ENCODE data around the gene SMCO4.
"Not testable (repeated sequence)": the region's sequence is repeated elsewhere in the genome, so short reads cannot be mapped to it uniquely, and the experiment has no call there.

Gene SMCO4

GRCh38 chr11:93474123-93474522, 69.1 kb downstream of the SMCO4 start:
- H3K27me3 ChIP-seq: no peaks in the 10 kb centered on the region
- H3K36me3 ChIP-seq: peaks cover 5% of the 10 kb centered on the region
- H3K9me3 ChIP-seq: no peaks in the 10 kb centered on the region
- no peak overlapping the region for H3K4me3 ChIP-seq (ENCODE audit: low read depth in 1 of 2, low read length in 1 of 2)
- H3K4me1 ChIP-seq (ENCODE audit: control insufficient read depth in 1 of 2, insufficient read depth in 1 of 2, low read depth in 1 of 2, low read length in 1 of 2): no peaks in the 10 kb centered on the region
- TF ChIP-seq, protein P1, sequence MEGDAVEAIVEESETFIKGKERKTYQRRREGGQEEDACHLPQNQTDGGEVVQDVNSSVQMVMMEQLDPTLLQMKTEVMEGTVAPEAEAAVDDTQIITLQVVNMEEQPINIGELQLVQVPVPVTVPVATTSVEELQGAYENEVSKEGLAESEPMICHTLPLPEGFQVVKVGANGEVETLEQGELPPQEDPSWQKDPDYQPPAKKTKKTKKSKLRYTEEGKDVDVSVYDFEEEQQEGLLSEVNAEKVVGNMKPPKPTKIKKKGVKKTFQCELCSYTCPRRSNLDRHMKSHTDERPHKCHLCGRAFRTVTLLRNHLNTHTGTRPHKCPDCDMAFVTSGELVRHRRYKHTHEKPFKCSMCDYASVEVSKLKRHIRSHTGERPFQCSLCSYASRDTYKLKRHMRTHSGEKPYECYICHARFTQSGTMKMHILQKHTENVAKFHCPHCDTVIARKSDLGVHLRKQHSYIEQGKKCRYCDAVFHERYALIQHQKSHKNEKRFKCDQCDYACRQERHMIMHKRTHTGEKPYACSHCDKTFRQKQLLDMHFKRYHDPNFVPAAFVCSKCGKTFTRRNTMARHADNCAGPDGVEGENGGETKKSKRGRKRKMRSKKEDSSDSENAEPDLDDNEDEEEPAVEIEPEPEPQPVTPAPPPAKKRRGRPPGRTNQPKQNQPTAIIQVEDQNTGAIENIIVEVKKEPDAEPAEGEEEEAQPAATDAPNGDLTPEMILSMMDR (IDR thresholded peaks at IDR 0.05): no peak
- no peak overlapping the region for H3K27ac ChIP-seq

DNA sequence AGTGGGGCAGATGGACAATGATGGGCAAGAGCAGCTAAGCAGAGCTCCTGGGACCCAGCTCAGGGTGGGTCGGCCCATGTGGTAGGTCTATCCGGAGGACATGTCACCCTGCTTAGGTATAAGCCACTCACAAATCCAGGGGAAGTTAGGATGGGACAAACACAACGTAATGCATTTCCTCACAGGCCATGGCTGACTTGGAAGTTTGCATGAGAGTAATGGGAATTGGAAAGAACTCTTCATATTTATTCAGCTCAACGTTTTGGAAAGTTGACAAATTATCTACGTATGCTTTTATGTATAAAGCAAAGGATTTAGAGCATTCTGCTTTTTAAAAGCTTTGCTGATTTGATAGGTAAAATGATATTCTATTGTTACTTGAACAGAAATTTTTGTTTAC, 74.9 kb downstream of the SMCO4 start:
- no peaks in the 10 kb centered on the region for H3K36me3 ChIP-seq
- no peak overlapping the region for H3K4me3 ChIP-seq (ENCODE audit: low read depth in 1 of 2, low read length in 1 of 2)
- H3K9me3 ChIP-seq: no peaks in the 10 kb centered on the region
- H3K27me3 ChIP-seq: no peaks in the 10 kb centered on the region
- no peaks in the 10 kb centered on the region for H3K4me1 ChIP-seq (ENCODE audit: control insufficient read depth in 1 of 2, insufficient read depth in 1 of 2, low read depth in 1 of 2, low read length in 1 of 2)
- no peak overlapping the region for H3K27ac ChIP-seq
- TF ChIP-seq, protein P1 (IDR thresholded peaks at IDR 0.05): no peak

- TF ChIP-seq, protein P1 (IDR thresholded peaks at IDR 0.05): no peak
- H3K27me3 ChIP-seq: no peaks in the 10 kb centered on the region
- H3K4me3 ChIP-seq (ENCODE audit: low read depth in 1 of 2, low read length in 1 of 2): no peak overlapping the region
- H3K36me3 ChIP-seq: no peaks in the 10 kb centered on the region
- H3K9me3 ChIP-seq: no peaks in the 10 kb centered on the region
- no peak overlapping the region for H3K27ac ChIP-seq
- no peaks in the 10 kb centered on the region for H3K4me1 ChIP-seq (ENCODE audit: control insufficient read depth in 1 of 2, insufficient read depth in 1 of 2, low read depth in 1 of 2, low read length in 1 of 2)
Observed at GRCh38 chr11:93467054-93467453, 76.1 kb downstream of the SMCO4 start.

DNA sequence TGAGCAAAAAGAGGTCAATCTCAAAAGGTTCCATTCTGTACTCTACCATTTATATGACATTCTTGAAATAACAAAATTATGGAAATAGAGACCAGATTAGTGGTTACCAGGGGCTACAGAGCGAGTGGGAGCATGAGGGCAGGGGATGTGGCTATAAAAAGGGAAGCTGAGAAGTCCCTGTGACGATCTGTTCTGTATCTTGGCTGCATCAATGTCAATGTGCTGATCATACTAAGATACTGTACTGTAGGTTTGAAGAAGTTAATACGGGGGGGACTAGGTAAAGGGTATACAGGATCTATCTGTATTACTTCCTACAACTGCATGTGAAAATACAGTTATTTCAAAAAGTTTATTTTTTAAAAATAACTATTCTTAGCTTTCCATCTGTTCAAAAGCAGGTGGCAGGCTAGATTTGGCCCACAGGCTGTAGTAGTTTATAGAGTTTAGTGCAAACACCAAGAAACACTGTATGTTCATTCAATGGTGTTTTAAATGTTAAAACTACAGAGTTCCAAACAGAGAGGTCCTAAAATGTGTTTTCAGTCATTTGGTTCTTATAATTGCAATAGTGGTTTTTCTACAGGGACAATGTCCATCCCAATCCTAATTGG, 78.2 kb downstream of the SMCO4 start:
- TF ChIP-seq, protein P1 (IDR thresholded peaks at IDR 0.05): no peak
- no peak overlapping the region for H3K27ac ChIP-seq
- no peaks in the 10 kb centered on the region for H3K36me3 ChIP-seq
- no peaks in the 10 kb centered on the region for H3K4me1 ChIP-seq (ENCODE audit: control insufficient read depth in 1 of 2, insufficient read depth in 1 of 2, low read depth in 1 of 2, low read length in 1 of 2)
- H3K9me3 ChIP-seq: no peaks in the 10 kb centered on the region
- no peak overlapping the region for H3K4me3 ChIP-seq (ENCODE audit: low read depth in 1 of 2, low read length in 1 of 2)
- H3K27me3 ChIP-seq: no peaks in the 10 kb centered on the region

DNA sequence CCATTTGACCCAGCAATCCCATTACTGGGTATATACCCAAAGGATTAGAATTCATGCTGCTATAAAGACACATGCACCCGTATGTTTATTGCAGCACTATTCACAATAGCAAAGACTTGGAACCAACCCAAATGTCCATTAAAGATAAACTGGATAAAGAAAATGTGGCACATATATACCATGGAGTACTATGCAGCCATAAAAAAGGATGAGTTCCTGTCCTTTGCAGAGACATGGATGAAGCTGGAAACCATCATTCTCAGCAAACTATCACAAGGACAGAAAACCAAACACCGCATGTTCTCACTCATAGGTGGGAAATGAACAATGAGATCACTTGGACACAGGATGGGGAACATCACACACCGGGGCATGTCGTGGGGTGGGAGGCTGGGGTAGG, 79.5 kb downstream of the SMCO4 start:
- not testable (repeated sequence) for H3K27ac ChIP-seq; H3K27me3 ChIP-seq; H3K36me3 ChIP-seq; H3K4me1 ChIP-seq (ENCODE audit: control insufficient read depth in 1 of 2, insufficient read depth in 1 of 2, low read depth in 1 of 2, low read length in 1 of 2); H3K9me3 ChIP-seq; H3K4me3 ChIP-seq (ENCODE audit: low read depth in 1 of 2, low read length in 1 of 2)

GRCh38 chr11:93458286-93458685, 84.9 kb downstream of the SMCO4 start:
- no peaks in the 10 kb centered on the region for H3K27me3 ChIP-seq
- no peaks in the 10 kb centered on the region for H3K4me1 ChIP-seq (ENCODE audit: control insufficient read depth in 1 of 2, insufficient read depth in 1 of 2, low read depth in 1 of 2, low read length in 1 of 2)
- H3K4me3 ChIP-seq (ENCODE audit: low read depth in 1 of 2, low read length in 1 of 2): no peak overlapping the region
- H3K36me3 ChIP-seq: no peaks in the 10 kb centered on the region
- no peaks in the 10 kb centered on the region for H3K9me3 ChIP-seq
- TF ChIP-seq, protein P1 (IDR thresholded peaks at IDR 0.05): no peak
- H3K27ac ChIP-seq: no peak overlapping the region

All from neutrophil (primary cell).